ENCODE data around the gene NTN1. TPM values are rescaled to one million over a fixed set of nuclear protein-coding genes. Genes with fewer than 3 reads are reported as not detected.
A peak's percentile ranks its signal among the peaks of the same experiment; 100 is the strongest.

Gene NTN1
- total RNA-seq, 1 donor = under 0.01 TPM

DNA sequence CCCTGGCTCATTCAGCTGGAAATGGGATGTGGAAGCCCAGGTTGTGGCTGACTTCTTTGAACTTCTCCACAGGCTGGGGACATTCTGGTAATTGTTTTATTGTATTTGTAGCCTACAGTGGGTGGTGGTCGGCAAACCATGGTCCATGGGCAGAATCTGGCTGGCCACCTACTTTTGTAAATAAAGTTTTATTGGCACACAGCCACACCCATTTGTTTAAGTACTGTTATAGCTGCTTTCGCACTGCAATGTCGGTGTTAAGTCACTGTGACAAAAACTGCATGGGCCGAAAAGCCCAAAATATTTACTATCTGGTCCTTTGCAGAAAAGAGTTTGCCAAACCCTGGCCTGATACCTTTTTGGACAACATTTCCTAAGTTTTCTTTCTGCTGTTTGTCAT, 86.2 kb downstream of the NTN1 start:
- H3K4me3 ChIP-seq (ENCODE audit: low read depth, low read length) = no peak overlapping the region
- TF ChIP-seq, protein P1, sequence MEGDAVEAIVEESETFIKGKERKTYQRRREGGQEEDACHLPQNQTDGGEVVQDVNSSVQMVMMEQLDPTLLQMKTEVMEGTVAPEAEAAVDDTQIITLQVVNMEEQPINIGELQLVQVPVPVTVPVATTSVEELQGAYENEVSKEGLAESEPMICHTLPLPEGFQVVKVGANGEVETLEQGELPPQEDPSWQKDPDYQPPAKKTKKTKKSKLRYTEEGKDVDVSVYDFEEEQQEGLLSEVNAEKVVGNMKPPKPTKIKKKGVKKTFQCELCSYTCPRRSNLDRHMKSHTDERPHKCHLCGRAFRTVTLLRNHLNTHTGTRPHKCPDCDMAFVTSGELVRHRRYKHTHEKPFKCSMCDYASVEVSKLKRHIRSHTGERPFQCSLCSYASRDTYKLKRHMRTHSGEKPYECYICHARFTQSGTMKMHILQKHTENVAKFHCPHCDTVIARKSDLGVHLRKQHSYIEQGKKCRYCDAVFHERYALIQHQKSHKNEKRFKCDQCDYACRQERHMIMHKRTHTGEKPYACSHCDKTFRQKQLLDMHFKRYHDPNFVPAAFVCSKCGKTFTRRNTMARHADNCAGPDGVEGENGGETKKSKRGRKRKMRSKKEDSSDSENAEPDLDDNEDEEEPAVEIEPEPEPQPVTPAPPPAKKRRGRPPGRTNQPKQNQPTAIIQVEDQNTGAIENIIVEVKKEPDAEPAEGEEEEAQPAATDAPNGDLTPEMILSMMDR (IDR thresholded peaks at IDR 0.05; ENCODE audit: insufficient read depth, low read depth, low read length) = no peak
- no peak for DNase-seq (ENCODE audit: low read depth)

DNA sequence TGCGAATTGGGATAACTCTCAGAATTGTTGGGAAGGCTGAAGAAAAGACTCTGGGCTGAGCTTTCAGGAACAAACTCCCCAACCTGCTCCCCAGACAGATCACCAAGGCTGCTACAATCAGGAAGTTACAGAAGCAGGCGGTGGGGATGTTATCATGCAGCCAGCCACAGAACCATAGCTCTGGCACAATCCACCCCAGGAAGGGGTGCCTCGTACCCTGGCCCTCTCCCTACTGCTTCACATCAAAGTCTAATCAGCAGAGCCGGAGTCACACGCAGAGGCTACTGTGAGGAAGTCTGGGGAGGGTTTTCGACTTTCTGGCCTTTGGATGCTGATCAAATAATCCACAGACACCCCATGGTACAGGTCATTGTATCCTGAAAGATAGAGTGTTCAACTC, 86.8 kb downstream of the NTN1 start:
- TF ChIP-seq, protein P1 (IDR thresholded peaks at IDR 0.05; ENCODE audit: insufficient read depth, low read depth, low read length) = no peak
- DNase-seq (ENCODE audit: low read depth) = no peak

DNA sequence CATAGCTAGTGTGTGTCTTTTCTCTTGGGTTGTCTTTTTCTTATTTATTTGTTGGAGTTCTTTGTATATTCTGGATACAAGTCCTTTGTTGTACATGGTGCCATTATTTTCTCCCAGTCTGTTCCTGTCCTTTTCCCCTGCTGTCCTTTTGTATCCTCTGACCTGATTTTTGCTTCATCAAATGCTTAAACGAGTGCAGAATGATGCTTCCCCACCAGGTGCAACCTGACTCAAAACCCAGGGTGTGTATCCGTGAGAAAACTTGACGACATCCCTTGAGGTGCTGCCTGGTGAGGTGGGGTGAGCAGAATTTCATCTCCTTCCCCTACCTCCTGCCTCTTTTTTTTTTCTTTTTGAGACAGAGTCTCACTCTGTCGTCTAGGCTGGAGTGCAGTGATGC, 88.6 kb downstream of the NTN1 start:
- no peak for DNase-seq (ENCODE audit: low read depth)

More for the DNA sequence above, 86.8 kb downstream of the NTN1 start:
- H3K4me3 ChIP-seq (ENCODE audit: low read depth, low read length) = no peak overlapping the region

DNA sequence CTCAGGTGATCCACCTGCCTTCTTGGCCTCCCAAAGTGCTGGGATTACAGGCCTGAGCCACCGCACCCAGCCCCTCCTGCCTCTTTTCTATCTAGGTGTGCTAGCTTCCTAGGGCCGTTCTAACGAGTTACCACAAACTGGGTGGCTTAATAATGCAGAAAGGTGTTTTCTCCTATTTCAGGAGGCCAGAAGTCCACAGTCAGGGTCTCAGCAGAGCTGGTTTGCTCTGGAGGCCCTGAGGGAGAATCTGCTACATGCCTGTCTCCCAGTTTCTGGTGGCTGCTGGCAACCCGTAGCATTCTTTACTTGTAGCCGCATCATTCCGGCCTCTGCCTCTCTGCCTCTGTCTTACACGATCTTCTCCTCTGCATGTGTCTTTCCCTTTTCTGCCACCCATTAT, 89.2 kb downstream of the NTN1 start:
- no peak overlapping the region for H3K4me3 ChIP-seq (ENCODE audit: low read depth, low read length)
- DNase-seq (ENCODE audit: low read depth) = no peak
- TF ChIP-seq, protein P1 (IDR thresholded peaks at IDR 0.05; ENCODE audit: insufficient read depth, low read depth, low read length) = no peak

More for the DNA sequence above, 88.6 kb downstream of the NTN1 start:
- TF ChIP-seq, protein P1 (IDR thresholded peaks at IDR 0.05; ENCODE audit: insufficient read depth, low read depth, low read length) = no peak
- H3K4me3 ChIP-seq (ENCODE audit: low read depth, low read length) = no peak overlapping the region

DNA sequence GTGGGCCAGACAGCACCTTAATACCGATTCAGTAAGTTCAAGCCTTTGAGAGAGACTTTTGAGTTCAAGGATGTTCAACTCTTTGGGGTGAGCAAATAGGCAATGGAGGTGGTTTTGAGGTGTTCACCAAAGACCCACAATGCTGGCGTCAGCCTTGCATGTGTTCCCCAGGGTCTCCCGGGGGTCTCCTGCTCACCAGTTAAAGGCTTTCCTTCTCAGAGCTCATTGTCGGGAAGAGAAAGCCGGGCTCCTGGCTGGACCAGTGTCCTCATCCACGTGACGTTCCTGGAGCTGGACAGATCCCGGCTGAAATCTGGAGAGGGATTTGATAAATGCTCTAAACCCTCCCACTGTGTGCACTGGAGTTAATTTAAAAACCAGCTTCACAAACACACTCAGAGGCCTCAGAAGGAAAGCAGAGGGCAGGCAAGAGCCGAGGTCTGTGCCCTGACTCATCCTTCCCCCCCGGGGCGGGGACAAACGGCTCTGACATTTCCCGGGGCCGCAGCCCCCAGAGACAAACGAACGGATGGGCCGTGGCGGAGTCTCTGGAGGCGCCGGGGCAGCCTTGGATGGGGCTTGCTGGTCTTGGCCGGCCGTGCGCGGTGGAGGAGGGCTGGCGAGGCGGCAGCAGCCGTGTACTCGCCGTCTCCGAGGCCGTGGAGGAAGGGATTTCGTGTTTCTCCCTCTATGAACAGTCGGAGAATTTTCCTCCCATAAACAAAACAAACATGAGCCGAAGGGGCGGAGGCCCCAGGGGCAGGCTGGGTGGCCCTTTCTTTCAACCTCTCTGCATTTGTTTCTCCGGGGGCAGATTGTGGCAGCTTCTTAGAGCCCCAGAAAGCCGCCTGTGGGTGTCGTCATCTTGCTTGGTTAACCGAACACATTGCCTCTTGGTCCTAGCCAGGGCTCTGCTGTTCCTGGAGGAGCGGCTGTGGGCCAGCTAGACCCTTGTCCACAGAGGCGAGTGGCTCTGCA, 94.2 kb downstream of the NTN1 start:
- peak; percentile 43 for DNase-seq (ENCODE audit: low read depth)
- H3K4me3 ChIP-seq (ENCODE audit: low read depth, low read length) = peak overlapping the region; percentile 50
- TF ChIP-seq, protein P1 (IDR thresholded peaks at IDR 0.05; ENCODE audit: insufficient read depth, low read depth, low read length) = peak; percentile 24

DNA sequence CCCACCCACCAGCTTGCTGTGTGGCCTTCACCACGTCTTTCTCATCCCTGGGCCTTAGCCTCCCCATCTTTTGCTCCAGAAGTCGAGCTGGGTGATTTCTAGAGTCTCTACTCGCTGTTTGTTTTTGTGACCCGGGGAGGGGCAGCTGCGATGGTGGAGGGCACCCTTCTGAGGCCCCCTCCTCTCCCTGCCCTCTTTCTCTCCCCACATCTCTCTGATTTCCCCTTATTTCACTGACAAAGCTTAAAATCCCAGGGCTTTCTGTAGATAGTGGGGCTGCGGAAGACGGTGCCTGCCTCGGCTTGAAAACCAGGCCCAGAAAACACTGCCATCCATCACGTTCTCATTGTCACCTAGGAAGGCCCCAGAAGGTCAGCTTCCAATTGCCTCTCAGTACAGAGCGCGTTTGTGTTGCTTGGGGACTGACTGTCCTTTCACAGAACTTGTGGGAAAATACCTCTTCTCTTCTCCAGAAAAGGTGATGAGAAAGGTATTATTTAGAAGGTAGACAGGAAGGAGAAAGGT, 95.1 kb downstream of the NTN1 start:
- TF ChIP-seq, protein P1 (IDR thresholded peaks at IDR 0.05; ENCODE audit: insufficient read depth, low read depth, low read length) = no peak
- no peak for DNase-seq (ENCODE audit: low read depth)
- H3K4me3 ChIP-seq (ENCODE audit: low read depth, low read length) = no peak overlapping the region
